ENCODE results near the gene CDK10.
"Not testable (repeated sequence)": the region's sequence is repeated elsewhere in the genome, so short reads cannot be mapped to it uniquely, and the experiment has no call there.

GRCh38 chr16:89698717-89699116 is 12.2 kb downstream of the CDK10 start:
- TF ChIP-seq EZH2 (IDR thresholded peaks at IDR 0.05; ENCODE audit: borderline replicate concordance, low read depth, low read length, poor library complexity, severe bottlenecking), result not testable (repeated sequence)
- TF ChIP-seq, protein P1, sequence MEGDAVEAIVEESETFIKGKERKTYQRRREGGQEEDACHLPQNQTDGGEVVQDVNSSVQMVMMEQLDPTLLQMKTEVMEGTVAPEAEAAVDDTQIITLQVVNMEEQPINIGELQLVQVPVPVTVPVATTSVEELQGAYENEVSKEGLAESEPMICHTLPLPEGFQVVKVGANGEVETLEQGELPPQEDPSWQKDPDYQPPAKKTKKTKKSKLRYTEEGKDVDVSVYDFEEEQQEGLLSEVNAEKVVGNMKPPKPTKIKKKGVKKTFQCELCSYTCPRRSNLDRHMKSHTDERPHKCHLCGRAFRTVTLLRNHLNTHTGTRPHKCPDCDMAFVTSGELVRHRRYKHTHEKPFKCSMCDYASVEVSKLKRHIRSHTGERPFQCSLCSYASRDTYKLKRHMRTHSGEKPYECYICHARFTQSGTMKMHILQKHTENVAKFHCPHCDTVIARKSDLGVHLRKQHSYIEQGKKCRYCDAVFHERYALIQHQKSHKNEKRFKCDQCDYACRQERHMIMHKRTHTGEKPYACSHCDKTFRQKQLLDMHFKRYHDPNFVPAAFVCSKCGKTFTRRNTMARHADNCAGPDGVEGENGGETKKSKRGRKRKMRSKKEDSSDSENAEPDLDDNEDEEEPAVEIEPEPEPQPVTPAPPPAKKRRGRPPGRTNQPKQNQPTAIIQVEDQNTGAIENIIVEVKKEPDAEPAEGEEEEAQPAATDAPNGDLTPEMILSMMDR (conservative IDR thresholded peaks at IDR 0.05; ENCODE audit: low read depth, low read length), result not testable (repeated sequence)

Data from A673 (cell line).